IMR-90 (cell line): ENCODE measurements around the gene ATP13A2. TPM values are rescaled to one million over a fixed set of nuclear protein-coding genes. Genes with fewer than 3 reads are reported as not detected.

Experiments
- ATAC-seq: fragments of 200-7000 bp; cut with Tn5 transposase; 2 replicates; pipeline ENCODE4 v1.9.1; 2020; ENCODE audit warnings: low read depth, mild to moderate bottlenecking, moderate library complexity
- BruUV-seq: library from RNA; stranded (reverse); fragments of 400-500 nt; replicated peaks from 2 replicates; lab custom pipeline; 2021; lab: Mats Ljungman, UMichigan
- CTCF ChIA-PET: fragments of 300-600 bp; formaldehyde crosslinking; extraction: SDS; loops from one replicate; lab custom pipeline; 2021; ENCODE audit warnings: antibody characterized with exemption; lab: Yijun Ruan, JAX
- POLR2A ChIA-PET: fragments of 300-600 bp; sonication (Branson Sonifier 250); formaldehyde crosslinking; loops from one replicate; lab custom pipeline; 2022; ENCODE audit warnings: antibody characterized with exemption; ENCODE audit not compliant: unreplicated experiment; lab: Charles Lee
- DNase-seq: peaks from one replicate; pipeline ENCODE4 v3.0.0; 2013
- H2AFZ ChIP-seq: replicated peaks from 2 replicates; pipeline ENCODE3; 2013; ENCODE audit warnings: low read length, mild to moderate bottlenecking; ENCODE audit not compliant: poor library complexity
- H2AK5ac ChIP-seq: 2 replicates; pipeline ENCODE4 v1.6.1; 2013; ENCODE audit warnings: low read depth, low read length, inconsistent platforms
- H2AK9ac ChIP-seq: replicated peaks from 2 replicates; pipeline ENCODE3; 2013; ENCODE audit warnings: mild to moderate bottlenecking, low read depth, low read length, moderate library complexity; ENCODE audit not compliant: poor library complexity
- H2BK120ac ChIP-seq: 2 replicates; pipeline ENCODE4 v1.6.1; 2013; ENCODE audit warnings: low read depth, low read length, inconsistent platforms
- H2BK15ac ChIP-seq: 3 replicates; pipeline ENCODE4 v1.6.1; 2013; ENCODE audit warnings: low read depth, low read length, inconsistent platforms
- H2BK20ac ChIP-seq: 2 replicates; pipeline ENCODE4 v1.6.1; 2013; ENCODE audit warnings: low read depth, mild to moderate bottlenecking, inconsistent platforms, low read length, moderate library complexity
- H2BK5ac ChIP-seq: 2 replicates; pipeline ENCODE4 v1.6.1; 2013; ENCODE audit warnings: mild to moderate bottlenecking, low read depth, low read length, inconsistent platforms; ENCODE audit not compliant: poor library complexity, severe bottlenecking
- H3K14ac ChIP-seq: replicated peaks from 2 replicates; pipeline ENCODE4 v1.6.1; 2013; ENCODE audit warnings: low read depth, low read length, inconsistent platforms
- H3K18ac ChIP-seq: 2 replicates; pipeline ENCODE4 v1.6.1; 2013; ENCODE audit warnings: low read depth, low read length, control low read depth
- H3K23ac ChIP-seq: 2 replicates; pipeline ENCODE4 v1.6.1; 2013; ENCODE audit warnings: low read depth, low read length, inconsistent platforms
- H3K27ac ChIP-seq: 2 replicates; pipeline ENCODE4 v1.5.1; 2013; ENCODE audit warnings: mild to moderate bottlenecking, control low read depth, low read length; ENCODE audit not compliant: insufficient read depth
- H3K27me3 ChIP-seq: 2 replicates; pipeline ENCODE4 v1.6.1; 2013; ENCODE audit warnings: low read length; ENCODE audit not compliant: control insufficient read depth, insufficient read depth
- H3K36me3 ChIP-seq: 2 replicates; pipeline ENCODE4 v1.6.1; 2013; ENCODE audit warnings: low read length, mixed read lengths; ENCODE audit not compliant: control insufficient read depth, insufficient read depth
- H3K4ac ChIP-seq: 2 replicates; pipeline ENCODE4 v1.6.1; 2013; ENCODE audit warnings: low read depth, low read length, inconsistent platforms
- H3K4me1 ChIP-seq: 2 replicates; pipeline ENCODE4 v1.6.1; 2013; ENCODE audit warnings: low read length, mixed read lengths; ENCODE audit not compliant: control insufficient read depth, insufficient read depth
- H3K4me2 ChIP-seq: 2 replicates; pipeline ENCODE4 v1.6.1; 2013; ENCODE audit warnings: low read depth, mild to moderate bottlenecking, control low read depth, low read length, moderate library complexity
- H3K4me3 ChIP-seq: 2 replicates; pipeline ENCODE4 v1.5.1; 2013; ENCODE audit warnings: low read depth, mild to moderate bottlenecking, control low read depth, low read length, moderate library complexity; ENCODE audit not compliant: insufficient read depth
- H3K56ac ChIP-seq: 2 replicates; pipeline ENCODE4 v1.6.1; 2013; ENCODE audit warnings: low read length, inconsistent platforms; ENCODE audit not compliant: insufficient read depth; ENCODE audit errors: extremely low read depth
- H3K79me1 ChIP-seq, 2 experiments: 2 replicates each; pipeline ENCODE4 v1.6.1; 2013; ENCODE audit warnings: low read length in 2 of 2, inconsistent platforms in 1 of 2, low read depth in 1 of 2
- H3K9ac ChIP-seq: 2 replicates; pipeline ENCODE4 v1.6.1; 2013; ENCODE audit warnings: low read depth, low read length, control low read depth
- H3K9me1 ChIP-seq: 2 replicates; pipeline ENCODE4 v1.6.1; 2013; ENCODE audit warnings: low read length, inconsistent platforms; ENCODE audit not compliant: insufficient read depth
- H3K9me3 ChIP-seq: 2 replicates; pipeline ENCODE4 v1.6.1; 2013; ENCODE audit warnings: low read length; ENCODE audit not compliant: control insufficient read depth, insufficient read depth
- H4K20me1 ChIP-seq: 2 replicates; pipeline ENCODE4 v1.6.1; 2013; ENCODE audit warnings: low read length, inconsistent platforms; ENCODE audit not compliant: insufficient read depth
- H4K5ac ChIP-seq: 2 replicates; pipeline ENCODE4 v1.6.1; 2013; ENCODE audit warnings: mild to moderate bottlenecking, low read depth, low read length, control low read depth
- H4K8ac ChIP-seq, 2 experiments: 2 replicates each; pipeline ENCODE4 v1.6.1; 2013; ENCODE audit warnings: low read depth in 2 of 2, low read length in 2 of 2, control low read depth in 1 of 2, inconsistent platforms in 1 of 2
- H4K91ac ChIP-seq: 2 replicates; pipeline ENCODE4 v1.6.1; 2013; ENCODE audit warnings: low read depth, low read length, inconsistent platforms; ENCODE audit not compliant: insufficient read depth
- BHLHE40 ChIP-seq: fragments of 150-350 bp; IDR thresholded peaks from 2 replicates; pipeline ENCODE4 v1.6.1; 2016; ENCODE audit warnings: mild to moderate bottlenecking, low read depth, low read length
- CEBPB ChIP-seq: IDR thresholded peaks from 2 replicates; pipeline ENCODE4 v1.6.1; 2012; ENCODE audit warnings: low read depth, low read length, improper control_type of control experiment
- CTCF ChIP-seq: conservative IDR thresholded peaks from 2 replicates; pipeline ENCODE4 v1.5.1; 2012; ENCODE audit warnings: mild to moderate bottlenecking, low read depth, low read length, improper control_type of control experiment
- ELK1 ChIP-seq: fragments of 150-350 bp; IDR thresholded peaks from 2 replicates; pipeline ENCODE4 v1.6.1; 2016; ENCODE audit warnings: low read depth, mild to moderate bottlenecking, low read length, moderate library complexity, borderline replicate concordance
- FOS ChIP-seq: fragments of 150-350 bp; IDR thresholded peaks from 2 replicates; pipeline ENCODE4 v1.6.1; 2016; ENCODE audit warnings: low read depth, low read length
- MAFK ChIP-seq: IDR thresholded peaks from 2 replicates; pipeline ENCODE4 v1.6.1; 2012; ENCODE audit warnings: low read depth, low read length, improper control_type of control experiment
- MAZ ChIP-seq: IDR thresholded peaks from 2 replicates; pipeline ENCODE4 v1.6.1; 2012; ENCODE audit warnings: low read depth, mild to moderate bottlenecking, low read length, improper control_type of control experiment, moderate library complexity, borderline replicate concordance
- MXI1 ChIP-seq: IDR thresholded peaks from 2 replicates; pipeline ENCODE4 v1.6.1; 2012; ENCODE audit warnings: low read depth, mild to moderate bottlenecking, low read length, moderate library complexity, borderline replicate concordance
- NFE2L2 ChIP-seq: fragments of 150-350 bp; IDR thresholded peaks from 2 replicates; pipeline ENCODE4 v1.6.1; 2016; ENCODE audit warnings: low read depth, mild to moderate bottlenecking, low read length
- POLR2A ChIP-seq: IDR thresholded peaks from 2 replicates; pipeline ENCODE4 v1.6.1; 2012; ENCODE audit warnings: mild to moderate bottlenecking, low read depth, low read length
- USF2 ChIP-seq: fragments of 150-350 bp; IDR thresholded peaks from 2 replicates; pipeline ENCODE4 v1.6.1; 2017; ENCODE audit warnings: mild to moderate bottlenecking, antibody characterized with exemption, low read length, low read depth
- WGBS, 2 experiments: methylation state at CpG; one replicate each; pipeline versions ENCODE4 v1.1.5 to v1.1.7; 2013; ENCODE audit warnings: missing lambda C conversion rate in 2 of 2; ENCODE audit not compliant: insufficient read length in 1 of 2; ENCODE audit errors: extremely low coverage in 2 of 2; 5-methylcytosine and 5-hydroxymethylcytosine counted together
- dilution Hi-C: fragments of 300-500 bp; cut with HindIII; formaldehyde crosslinking; loops from one replicate; pipeline ENCODE4 v1.14.3; 2018; ENCODE audit warnings: low sequenced_read_pairs; ENCODE audit not compliant: unreplicated experiment
- in situ Hi-C: fragments of 300-500 bp; cut with MboI; formaldehyde crosslinking; loops from 3 replicates; pipeline ENCODE4 v1.14.3; 2019; ENCODE audit warnings: low sequenced_read_pairs, inconsistent platforms, mixed read lengths
- intact Hi-C: fragments of 100-400 bp; cut with micrococcal nuclease; formaldehyde crosslinking; loops from 2 replicates; pipeline ENCODE4 v1.10.0; 2022
- polyA plus RNA-seq, 3 experiments: library from polyadenylated mRNA; depleted of rRNA; stranded (reverse); fragments of >200 nt; gene quantifications; 2 replicates each; pipeline ENCODE4 v1.2.3, GENCODE V29; 2012; ENCODE audit warnings: low replicate concordance in 1 of 3
- total RNA-seq: library from RNA; depleted of rRNA; stranded (reverse); fragments of >200 nt; gene quantifications from 2 replicates; pipeline ENCODE4 v1.2.3, GENCODE V29; 2012

The ATP13A2 gene
- total and polyA plus RNA-seq, 2 of the 4 experiments (the other 2 are of a cell fraction), result 5.7 to 18.9 TPM

GRCh38 chr1:16957731-16958130 is 54.0 kb downstream of the ATP13A2 start (continued):
- no peak for TF ChIP-seq MAZ
- no peak for TF ChIP-seq CTCF

GRCh38 chr1:16956775-16957174 is 55.0 kb downstream of the ATP13A2 start:
- H3K23ac ChIP-seq, result no peak overlapping the region
- WGBS, 2 experiments, result 95% methylated on average over 7 of the region's 8 CpGs; no CpG with 5 or more reads in 1 of the 2 experiments
- POLR2A ChIA-PET, result no interaction called here
- H4K5ac ChIP-seq, result no peak overlapping the region
- BruUV-seq, result no TSS peak
- no peak overlapping the region for H2BK120ac ChIP-seq
- no peak overlapping the region for H3K18ac ChIP-seq
- in situ Hi-C loops (no loop called here), dilution Hi-C loops (no loop called here), intact Hi-C loops (no loop called here)
- H3K4me2 ChIP-seq, result no peak overlapping the region
- no peaks in the 10 kb centered on the region for H4K20me1 ChIP-seq
- H2BK5ac ChIP-seq, result no peak overlapping the region
- no peak for DNase-seq
- H4K8ac ChIP-seq, result no peak overlapping the region
- H3K9me1 ChIP-seq, result peaks cover 2% of the 10 kb centered on the region; the same call in 1 of the 2 replicates
- H3K79me1 ChIP-seq, result 0 out of 4 replicates have a peak, but pooled peaks cover 0 to 3% of the 10 kb centered on the region in 2 experiments
- peaks cover 7% of the 10 kb centered on the region for H3K36me3 ChIP-seq
- H2AFZ ChIP-seq, result no peak overlapping the region
- H3K4me1 ChIP-seq, result peaks cover 1% of the 10 kb centered on the region; the same call in 1 of the 2 replicates
- no peak for ATAC-seq
- no peak overlapping the region for H3K4me3 ChIP-seq
- H2AK9ac ChIP-seq, result no peak overlapping the region
- H3K27ac ChIP-seq, result no peak overlapping the region
- H2BK15ac ChIP-seq, result no peak overlapping the region
- H4K91ac ChIP-seq, result no peak overlapping the region
- no peak overlapping the region for H3K4ac ChIP-seq
- no peak overlapping the region for H2BK20ac ChIP-seq
- no peak overlapping the region for H3K56ac ChIP-seq
- CTCF ChIA-PET, result interaction anchor here (0.6 kb wide), 1 partner anchor 15 kb away, joined by 3 read pairs; no protein-coding TSS in a partner anchor
- no peaks in the 10 kb centered on the region for H3K9me3 ChIP-seq
- H3K14ac ChIP-seq, result no peak overlapping the region
- H2AK5ac ChIP-seq, result no peak overlapping the region
- H3K9ac ChIP-seq, result no peak overlapping the region
- H3K27me3 ChIP-seq, result no peaks in the 10 kb centered on the region
- no peak for TF ChIP-seq ELK1
- no peak for TF ChIP-seq POLR2A
- no peak for TF ChIP-seq CTCF
- no peak for TF ChIP-seq CEBPB
- TF ChIP-seq MXI1, result no peak
- no peak for TF ChIP-seq BHLHE40
- no peak for TF ChIP-seq USF2
- no peak for TF ChIP-seq NFE2L2
- TF ChIP-seq MAFK, result no peak
- no peak for TF ChIP-seq FOS
